ENCODE measurements around the gene TOX2.
"Not testable (repeated sequence)": the region's sequence is repeated elsewhere in the genome, so short reads cannot be mapped to it uniquely, and the experiment has no call there.

TOX2 gene

GRCh38 chr20:44039147-44039546 is 124.5 kb downstream of the TOX2 start:
- no peaks in the 10 kb centered on the region for H3K9me3 Mint-ChIP-seq
- no peak overlapping the region for H3K27ac Mint-ChIP-seq
- no peak for TF ChIP-seq CTCF (IDR thresholded peaks at IDR 0.05; ENCODE audit: unreplicated experiment in 3 of 3)
- H3K4me3 Mint-ChIP-seq = no peak overlapping the region
- no peaks in the 10 kb centered on the region for H3K4me1 Mint-ChIP-seq
- H3K36me3 Mint-ChIP-seq (ENCODE audit: low read depth) = no peaks in the 10 kb centered on the region
- peaks cover 68% of the 10 kb centered on the region for H3K27me3 Mint-ChIP-seq (ENCODE audit: low read depth)

- Mint-ChIP-seq H3K36me3 (ENCODE audit: low read depth) (no peaks in the 10 kb centered on the region), H3K4me3 (no peak overlapping the region), H3K9me3 (no peaks in the 10 kb centered on the region), H3K4me1 (no peaks in the 10 kb centered on the region), H3K27ac (no peak overlapping the region), H3K27me3 (ENCODE audit: low read depth) (peaks cover 67% of the 10 kb centered on the region)
- no peak for TF ChIP-seq CTCF (IDR thresholded peaks at IDR 0.05; ENCODE audit: unreplicated experiment in 3 of 3)
These were observed 125.1 kb downstream of the TOX2 start for GRCh38 chr20:44039741-44040140.

- H3K27ac Mint-ChIP-seq = no peak overlapping the region
- no peaks in the 10 kb centered on the region for H3K9me3 Mint-ChIP-seq
- no peak overlapping the region for H3K4me3 Mint-ChIP-seq
- H3K36me3 Mint-ChIP-seq (ENCODE audit: low read depth) = no peaks in the 10 kb centered on the region
- no peaks in the 10 kb centered on the region for H3K4me1 Mint-ChIP-seq
- no peak for TF ChIP-seq CTCF (IDR thresholded peaks at IDR 0.05; ENCODE audit: unreplicated experiment in 3 of 3)
- H3K27me3 Mint-ChIP-seq (ENCODE audit: low read depth) = peaks cover 68% of the 10 kb centered on the region
These were observed 125.7 kb downstream of the TOX2 start for GRCh38 chr20:44040202-44040915.

GRCh38 chr20:44041001-44041400 is 126.3 kb downstream of the TOX2 start:
- Mint-ChIP-seq H3K27me3 (ENCODE audit: low read depth) (peaks cover 75% of the 10 kb centered on the region), H3K4me1 (no peaks in the 10 kb centered on the region), H3K36me3 (ENCODE audit: low read depth) (no peaks in the 10 kb centered on the region), H3K27ac (no peak overlapping the region), H3K9me3 (no peaks in the 10 kb centered on the region), H3K4me3 (no peak overlapping the region)
- TF ChIP-seq CTCF (IDR thresholded peaks at IDR 0.05; ENCODE audit: unreplicated experiment in 3 of 3) = no peak

GRCh38 chr20:44044712-44045111 is 130.1 kb downstream of the TOX2 start:
- not testable (repeated sequence) for H3K27ac Mint-ChIP-seq; H3K4me1 Mint-ChIP-seq; H3K4me3 Mint-ChIP-seq; H3K36me3 Mint-ChIP-seq (ENCODE audit: low read depth); H3K9me3 Mint-ChIP-seq
- H3K27me3 Mint-ChIP-seq (ENCODE audit: low read depth) = peaks cover 50% of the 10 kb centered on the region

- H3K9me3 Mint-ChIP-seq = no peaks in the 10 kb centered on the region
- no peak overlapping the region for H3K27ac Mint-ChIP-seq
- no peak overlapping the region for H3K4me3 Mint-ChIP-seq
- no peaks in the 10 kb centered on the region for H3K4me1 Mint-ChIP-seq
- no peak for TF ChIP-seq CTCF (IDR thresholded peaks at IDR 0.05; ENCODE audit: unreplicated experiment in 3 of 3)
- no peaks in the 10 kb centered on the region for H3K36me3 Mint-ChIP-seq (ENCODE audit: low read depth)
- peaks cover 9% of the 10 kb centered on the region for H3K27me3 Mint-ChIP-seq (ENCODE audit: low read depth)
These were observed 135.7 kb downstream of the TOX2 start for GRCh38 chr20:44050327-44050726.
